HS-5 (cell line): ENCODE measurements around the gene ADCY9.
"Not testable (repeated sequence)": the region's sequence is repeated elsewhere in the genome, so short reads cannot be mapped to it uniquely, and the experiment has no call there.

Experiments
- DNase-seq: peaks from one replicate; pipeline ENCODE4 v3.0.0-alpha.2; 2012; ENCODE audit warnings: low read depth

Gene ADCY9

GRCh38 chr16:4093495-4094126, 22.6 kb downstream of the ADCY9 start:
- DNase-seq: no peak

DNA sequence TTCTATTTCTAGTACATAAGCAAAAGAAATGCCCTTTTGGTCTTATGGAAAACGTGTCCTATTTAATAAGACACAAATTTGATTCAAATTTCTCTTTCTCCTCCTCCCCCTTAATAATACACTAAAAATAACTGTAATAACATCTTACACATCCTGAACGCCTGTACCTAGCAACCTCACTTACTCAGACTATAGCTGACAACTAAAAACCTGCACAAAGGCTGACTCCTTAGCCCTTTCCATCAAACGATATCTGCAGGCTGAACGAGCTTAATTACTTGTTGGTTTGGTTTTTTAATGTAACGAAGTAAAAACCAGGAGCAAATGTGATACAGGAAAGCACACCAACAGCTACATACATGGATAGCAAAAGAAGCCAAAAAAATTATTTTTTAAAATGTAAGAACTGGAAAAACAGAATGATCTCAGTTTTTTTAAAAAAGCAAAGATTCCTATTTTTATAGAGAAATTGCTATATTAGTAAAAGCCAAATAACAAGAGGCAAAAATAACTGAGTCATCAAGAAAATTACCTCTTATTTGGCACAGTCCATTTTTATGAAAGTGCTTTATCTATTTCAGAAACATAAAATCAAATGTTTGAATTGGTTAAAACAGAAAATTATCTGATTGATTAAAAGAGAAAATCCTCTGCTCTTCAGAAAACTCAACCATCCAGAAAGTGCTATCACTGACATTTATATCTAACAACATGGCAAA, 23.5 kb downstream of the ADCY9 start:
- DNase-seq: no peak

DNA sequence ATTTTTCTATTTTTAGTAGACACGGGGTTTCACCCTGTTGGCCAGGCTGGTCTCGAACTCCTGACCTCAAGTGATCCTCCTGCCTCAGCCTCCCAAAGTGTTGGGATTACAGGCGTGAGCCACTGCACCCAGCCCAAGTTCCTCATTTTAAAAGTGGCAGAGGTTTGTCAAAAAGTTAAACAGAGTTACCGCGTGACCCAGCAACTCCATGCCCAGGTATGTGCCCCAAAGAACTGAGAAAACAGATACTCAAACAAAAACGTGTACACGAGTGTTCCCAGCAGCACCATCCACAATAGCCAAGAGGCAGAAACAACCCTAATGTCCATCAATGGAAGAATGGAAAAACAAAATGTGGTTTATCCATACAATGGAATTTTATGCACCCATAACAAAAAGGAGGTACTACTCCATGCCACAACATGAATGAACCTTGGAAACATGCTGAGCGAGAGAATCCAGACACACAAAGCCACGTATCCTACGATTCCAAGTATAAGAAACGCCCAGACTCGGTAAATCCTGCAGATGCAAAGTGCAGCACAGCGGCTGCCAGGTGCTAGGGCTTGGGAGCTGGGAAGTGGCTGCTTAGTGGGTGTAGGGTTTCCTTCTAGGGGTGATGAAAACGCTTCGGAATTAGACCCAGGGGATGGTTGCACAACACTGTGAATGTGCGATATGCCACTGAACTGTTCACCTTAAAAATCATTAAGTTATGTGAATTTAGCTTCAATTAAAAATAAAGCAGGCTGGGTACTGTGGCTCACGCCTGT, 24.8 kb downstream of the ADCY9 start:
- DNase-seq: no peak

DNA sequence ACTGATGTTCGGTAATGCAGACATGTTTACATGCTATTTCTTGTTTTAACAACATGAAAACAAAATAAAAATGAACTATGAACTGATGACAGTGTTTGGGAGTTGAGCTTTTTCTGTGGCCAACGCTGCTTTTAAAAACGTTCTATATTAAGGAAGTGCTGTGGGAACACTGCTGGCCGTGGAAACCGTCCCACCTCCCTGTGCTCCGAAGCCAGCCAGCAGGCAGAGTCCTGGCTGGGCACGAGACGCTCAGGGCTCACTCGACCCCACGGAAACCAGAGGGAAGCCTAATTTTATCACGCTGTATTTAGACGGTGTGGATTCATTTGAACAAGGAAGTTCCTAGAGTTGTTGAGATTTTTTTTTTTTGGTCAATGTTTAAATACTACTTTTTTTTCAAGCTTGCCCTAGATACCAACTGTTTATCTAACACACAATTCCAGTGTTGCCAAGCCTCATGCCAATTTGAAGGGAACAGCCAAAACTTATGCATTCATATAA, 25.8 kb downstream of the ADCY9 start:
- no peak for DNase-seq

GRCh38 chr16:4089811-4090301, 26.4 kb downstream of the ADCY9 start:
- DNase-seq: no peak

DNA sequence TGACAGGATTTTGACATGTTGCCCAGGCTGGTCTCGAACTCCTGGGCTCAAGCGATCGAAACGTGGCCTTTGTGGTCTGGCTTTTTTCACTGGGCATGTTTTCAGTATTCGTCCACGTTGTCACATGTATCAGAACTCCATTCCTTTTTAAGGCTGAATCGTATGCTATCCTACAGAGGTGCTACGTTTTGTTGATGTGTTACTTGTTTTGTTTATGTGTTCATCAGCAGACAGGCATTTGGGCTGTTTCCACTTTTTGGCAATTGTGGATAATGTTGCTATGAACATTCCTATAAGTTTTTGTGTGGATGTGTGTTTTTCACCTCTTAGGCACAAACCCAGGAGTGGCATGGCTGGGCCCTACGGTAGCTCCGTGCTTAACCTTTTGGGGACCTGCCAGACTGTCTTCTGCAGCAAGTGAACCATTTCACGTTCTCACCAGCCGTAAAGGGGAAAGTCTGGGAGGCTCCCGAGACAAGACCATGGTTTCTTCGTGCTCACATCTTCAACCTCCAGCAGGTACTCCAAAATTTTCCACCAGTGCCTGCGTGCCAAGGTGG, 26.9 kb downstream of the ADCY9 start:
- no peak for DNase-seq

- no peak for DNase-seq
These were observed 28.2 kb downstream of the ADCY9 start for GRCh38 chr16:4087990-4088577.

DNA sequence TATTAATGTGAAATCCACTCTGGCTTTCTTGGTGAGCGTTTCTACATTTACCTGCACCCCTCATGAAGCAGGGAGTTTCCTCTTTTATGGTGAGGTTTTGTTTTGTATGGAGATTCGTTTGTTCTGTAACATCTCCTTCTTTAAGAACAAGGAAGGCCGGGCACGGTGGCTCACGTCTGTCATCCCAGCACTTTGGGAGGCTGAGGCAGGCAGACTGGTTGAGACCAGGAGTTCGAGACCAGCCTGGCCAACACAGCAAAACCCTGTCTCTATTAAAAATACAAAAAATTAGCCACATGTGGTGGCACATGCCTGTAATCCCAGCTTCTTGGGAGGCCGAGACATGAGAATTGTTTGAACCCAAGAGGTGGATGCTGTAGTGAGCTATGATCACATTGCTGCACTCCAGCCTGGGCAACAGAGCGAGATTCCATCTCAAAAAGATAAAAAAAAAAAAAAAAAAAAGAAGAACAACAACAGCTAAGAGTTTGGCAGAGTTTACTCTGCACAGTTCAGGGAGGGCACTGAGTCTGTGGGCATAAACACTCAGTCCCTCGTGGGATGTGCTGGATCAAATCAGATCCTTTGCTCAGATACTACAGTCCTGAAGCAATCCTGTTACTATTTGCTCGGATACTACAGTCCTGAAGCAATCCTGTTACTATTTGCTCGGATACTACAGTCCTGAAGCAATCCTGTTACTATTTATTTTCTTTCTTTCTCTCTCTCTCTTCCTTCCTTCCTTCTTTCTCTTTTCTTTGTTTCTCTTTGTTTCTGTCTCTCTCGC, 28.9 kb downstream of the ADCY9 start:
- no peak for DNase-seq

DNA sequence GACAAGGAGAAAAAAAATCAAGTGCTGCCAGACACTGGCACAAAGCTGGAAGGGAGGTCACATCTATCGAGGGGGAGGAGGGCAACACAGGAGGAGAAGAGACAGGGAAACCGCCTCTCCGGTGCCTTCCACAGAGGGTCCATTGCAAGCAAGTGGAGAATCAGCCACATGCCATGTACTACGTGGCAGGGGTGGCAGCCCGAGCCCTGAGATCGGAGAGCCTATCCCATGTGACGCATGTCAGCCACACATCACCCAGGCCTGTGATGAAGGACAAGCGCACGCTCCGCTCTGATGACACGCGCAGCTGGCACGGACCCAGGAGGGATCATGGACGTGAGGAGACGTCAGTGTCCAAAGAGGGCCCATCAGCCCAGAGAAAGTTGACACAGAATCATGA, 30.1 kb downstream of the ADCY9 start:
- no peak for DNase-seq

DNA sequence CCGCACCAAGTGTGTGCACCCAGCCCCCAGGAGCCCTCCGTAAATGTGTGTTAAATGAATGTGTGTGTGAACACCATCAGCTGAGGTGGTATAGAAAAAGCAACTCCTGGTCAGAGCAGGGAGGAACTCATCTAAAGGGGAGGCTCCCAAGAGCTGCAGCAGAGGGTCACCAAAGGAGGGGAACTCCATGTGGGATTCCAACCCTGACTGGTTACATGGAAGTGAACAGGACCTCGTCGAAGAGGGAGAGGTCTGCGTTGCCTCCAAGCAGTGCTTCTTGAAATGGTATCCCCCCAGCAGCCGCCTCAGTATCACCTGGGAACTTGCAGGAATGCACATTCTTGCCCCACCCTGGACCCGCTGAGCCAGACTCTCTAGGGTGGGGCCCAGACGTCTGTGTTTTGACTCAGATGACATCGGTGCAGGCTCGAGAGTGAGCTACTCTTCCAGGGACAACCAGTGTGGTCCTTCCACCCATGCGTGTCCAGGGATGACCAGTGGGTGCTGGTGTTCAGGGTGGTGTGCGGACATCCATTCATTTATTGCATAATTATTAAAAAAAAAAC, 30.8 kb downstream of the ADCY9 start:
- no peak for DNase-seq

DNA sequence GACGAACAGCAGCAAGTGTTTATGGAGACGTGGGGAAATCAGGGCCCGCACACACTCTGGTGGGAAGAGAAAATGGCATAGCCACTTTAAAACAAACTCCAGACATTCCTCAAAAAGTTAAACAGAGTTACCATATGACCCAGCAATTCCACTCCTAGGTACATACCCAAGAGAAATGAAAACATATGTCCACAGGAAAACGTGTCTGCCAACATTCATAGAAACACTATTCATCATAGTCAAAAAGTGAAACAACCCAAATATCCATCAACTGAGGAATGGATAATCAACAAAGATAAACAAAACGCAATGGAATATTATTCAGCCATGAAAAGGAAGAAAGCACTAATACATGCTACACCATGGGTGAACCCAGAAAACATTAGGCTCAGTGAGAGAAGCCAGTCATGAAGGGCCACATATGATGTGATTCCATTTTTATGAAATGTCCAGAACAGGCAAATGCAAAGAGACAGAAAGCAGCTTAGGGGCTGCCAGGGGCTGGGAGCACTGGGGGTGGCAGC, 32.8 kb downstream of the ADCY9 start:
- DNase-seq: no peak

- no peak for DNase-seq
These were observed 33.7 kb downstream of the ADCY9 start for GRCh38 chr16:4082474-4083044.

DNA sequence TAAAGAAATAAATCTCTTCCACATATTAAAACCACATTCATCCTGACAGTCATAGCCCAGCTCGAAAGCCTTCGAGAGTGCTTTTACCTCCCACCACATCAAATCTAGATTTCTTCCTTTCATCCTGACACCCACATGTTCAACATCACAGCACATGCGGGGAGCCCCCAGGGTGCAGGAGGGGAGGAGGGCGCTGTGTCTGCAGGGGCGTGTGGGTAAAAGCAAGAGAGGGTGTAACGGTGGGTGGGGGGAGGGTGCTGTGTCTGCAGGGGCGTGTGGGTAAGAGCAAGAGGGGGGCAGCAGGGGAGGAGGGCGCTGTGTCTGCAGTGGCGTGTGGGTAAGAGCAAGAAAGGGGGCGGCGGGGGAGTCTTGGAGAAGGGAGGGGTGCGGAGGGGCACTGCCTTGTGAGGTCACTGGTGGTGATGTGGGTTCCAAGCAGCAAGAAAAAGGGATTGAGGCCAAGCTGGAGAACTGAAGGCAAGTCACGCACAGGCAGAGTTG, 34.7 kb downstream of the ADCY9 start:
- DNase-seq: no peak

GRCh38 chr16:4081047-4081446, 35.2 kb downstream of the ADCY9 start:
- no peak for DNase-seq

DNA sequence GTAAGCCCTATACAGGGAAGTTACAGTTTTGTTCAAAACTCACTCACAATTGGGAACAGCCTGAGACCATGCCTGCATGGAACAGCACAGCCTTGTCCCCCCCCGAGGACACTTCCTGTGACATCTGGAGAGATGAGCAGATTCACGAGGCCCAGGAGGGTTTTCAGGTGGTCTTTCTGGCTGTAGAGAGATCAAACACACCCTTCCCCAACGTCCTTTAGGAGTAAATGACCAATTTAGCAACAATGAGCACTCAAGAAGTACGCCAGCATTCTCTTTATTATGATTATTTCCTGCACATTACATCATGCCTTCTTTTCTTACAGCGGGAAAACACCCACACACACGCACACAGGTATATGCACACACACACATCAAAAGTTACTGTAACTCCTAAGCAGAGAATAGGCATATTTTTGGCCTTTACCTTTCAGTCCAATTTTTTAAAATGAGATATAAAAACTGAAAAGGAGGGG, 39.0 kb downstream of the ADCY9 start:
- DNase-seq: no peak

DNA sequence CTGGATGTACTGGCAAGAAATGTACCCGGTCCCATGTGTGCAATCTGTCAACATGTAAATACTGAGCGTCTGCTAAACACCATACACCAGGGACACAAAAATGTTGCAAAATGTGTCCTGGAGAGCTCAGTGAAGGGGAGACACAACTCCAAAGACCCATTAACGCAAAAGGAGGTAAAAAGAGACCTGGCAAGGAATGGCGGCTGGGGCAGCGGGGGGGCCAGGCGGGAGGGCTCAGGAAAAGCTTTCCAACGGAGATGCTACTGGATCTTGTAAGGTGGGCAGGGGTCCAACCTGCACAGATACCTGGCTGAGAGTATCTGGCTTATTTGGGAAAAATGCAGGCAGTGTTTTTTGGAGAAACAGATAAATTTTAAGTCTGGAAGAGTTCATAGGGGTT, 40.7 kb downstream of the ADCY9 start:
- DNase-seq: no peak

GRCh38 chr16:4073150-4073549, 43.1 kb downstream of the ADCY9 start:
- not testable (repeated sequence) for DNase-seq

DNA sequence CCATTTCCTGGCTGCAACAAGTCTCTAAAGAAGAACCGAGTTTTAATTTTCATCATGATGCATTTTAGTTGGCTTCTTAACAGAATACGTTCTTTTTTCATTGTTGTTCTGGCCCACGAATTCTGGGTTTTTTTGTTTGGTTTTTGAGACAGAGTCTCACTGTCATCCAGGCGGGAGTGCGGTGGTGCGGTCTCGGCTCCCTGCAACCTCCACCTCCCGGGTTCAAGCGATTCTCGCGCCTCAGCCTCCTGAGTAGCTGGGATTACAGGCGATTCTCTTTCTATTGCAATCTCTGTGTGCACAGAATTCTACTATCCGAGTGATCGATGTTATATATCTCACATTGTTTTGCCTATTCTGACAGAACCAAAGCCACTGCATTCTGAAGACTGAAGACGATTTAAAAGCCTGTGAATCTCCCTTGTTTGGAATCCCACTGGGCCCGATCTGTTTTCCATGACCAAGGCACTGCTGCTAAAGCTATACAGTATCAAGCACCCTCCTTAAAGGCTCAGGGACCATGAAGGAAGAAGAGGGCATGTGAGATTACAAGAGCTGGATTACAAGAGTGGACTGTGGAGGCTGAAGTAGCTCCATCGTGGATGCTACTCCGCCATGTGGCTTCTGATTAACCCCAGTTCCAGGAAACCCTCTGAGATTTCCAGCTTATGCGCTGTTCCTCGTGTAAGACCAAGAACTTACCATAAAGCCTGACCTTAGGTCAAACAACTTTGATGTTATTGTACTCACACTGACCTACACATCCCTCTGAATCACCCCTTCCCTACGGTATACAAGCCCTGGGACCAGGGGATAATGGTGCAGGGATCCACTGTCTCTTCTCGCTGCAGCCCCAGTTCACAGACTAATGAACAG, 44.3 kb downstream of the ADCY9 start:
- DNase-seq: no peak

DNA sequence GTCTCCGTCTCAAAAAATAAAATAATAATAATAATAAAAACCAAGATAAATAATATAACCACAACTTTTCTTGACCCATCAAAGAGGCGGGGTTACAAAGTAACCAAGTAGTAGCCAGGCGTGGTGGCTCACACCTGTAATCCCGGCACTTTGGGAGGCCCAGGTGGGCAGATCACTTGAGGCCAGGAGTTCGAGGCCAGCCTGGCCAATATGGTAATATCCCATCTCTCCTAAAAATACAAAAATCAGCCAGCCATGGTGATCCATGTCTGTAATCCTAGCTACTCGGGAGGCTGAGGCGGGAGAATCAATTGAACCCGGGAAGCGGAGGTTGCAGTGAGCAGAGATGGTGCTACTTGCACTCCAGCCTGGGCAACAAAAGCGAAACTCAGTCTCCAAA, 45.3 kb downstream of the ADCY9 start:
- DNase-seq: no peak
